HepG2 (cell line): Measurements from ENCODE around the gene CENPB. TPM values are rescaled to one million over a fixed set of nuclear protein-coding genes. Genes with fewer than 3 reads are reported as not detected.

ENCODE experiments used
- ARNT ChIP-seq: fragments of 450-650 bp; IDR thresholded peaks from 2 replicates; pipeline ENCODE4 v1.6.1; 2017
- CAMTA2 ChIP-seq: sonication (generic); formaldehyde crosslinking; IDR thresholded peaks from 2 replicates; pipeline ENCODE4 v1.4.0; 2020; ENCODE audit warnings: mild to moderate bottlenecking, missing genetic modification reagents, borderline replicate concordance
- KDM3A ChIP-seq: IDR thresholded peaks from 2 replicates; pipeline ENCODE4 v1.6.1; 2018; ENCODE audit warnings: low read depth, missing compliant biosample characterization
- KLF12 ChIP-seq: sonication (generic); formaldehyde crosslinking; IDR thresholded peaks from 2 replicates; pipeline ENCODE4 v1.4.0; 2020; ENCODE audit warnings: missing genetic modification reagents, borderline replicate concordance
- MED13 ChIP-seq: sonication (generic); formaldehyde crosslinking; IDR thresholded peaks from 2 replicates; pipeline ENCODE4 v1.5.0; 2020; ENCODE audit warnings: missing genetic modification reagents
- PPARG ChIP-seq: conservative IDR thresholded peaks from 2 replicates; pipeline ENCODE4 v1.6.1; 2016; ENCODE audit warnings: missing biosample characterization, missing genetic modification reagents
- REPIN1 ChIP-seq: sonication (generic); formaldehyde crosslinking; IDR thresholded peaks from 2 replicates; pipeline ENCODE4 v1.8.0; 2022; ENCODE audit warnings: missing genetic modification reagents, low read depth, mild to moderate bottlenecking, borderline replicate concordance
- SALL1 ChIP-seq: sonication (generic); formaldehyde crosslinking; IDR thresholded peaks from 2 replicates; pipeline ENCODE4 v1.8.0; 2022; ENCODE audit warnings: mild to moderate bottlenecking, missing genetic modification reagents
- SATB2 ChIP-seq: sonication (generic); formaldehyde crosslinking; IDR thresholded peaks from 2 replicates; pipeline ENCODE4 v1.5.0; 2020; ENCODE audit warnings: missing genetic modification reagents
- SNAI1 ChIP-seq: sonication (generic); formaldehyde crosslinking; IDR thresholded peaks from 2 replicates; pipeline ENCODE4 v1.5.0; 2020; ENCODE audit warnings: mild to moderate bottlenecking, missing genetic modification reagents, borderline replicate concordance
- ZFP82 ChIP-seq: sonication (generic); formaldehyde crosslinking; IDR thresholded peaks from 2 replicates; pipeline ENCODE4 v1.5.1; 2020; ENCODE audit warnings: mild to moderate bottlenecking, missing genetic modification reagents, borderline replicate concordance
- ZFYVE20 ChIP-seq: sonication (generic); formaldehyde crosslinking; IDR thresholded peaks from 2 replicates; pipeline ENCODE4 v1.8.0; 2023; ENCODE audit warnings: low read depth, mild to moderate bottlenecking, moderate library complexity, missing genetic modification reagents, borderline replicate concordance
- ZNF12 ChIP-seq: sonication (generic); formaldehyde crosslinking; IDR thresholded peaks from 2 replicates; pipeline ENCODE4 v1.5.0; 2020; ENCODE audit warnings: missing genetic modification reagents
- ZNF253 ChIP-seq: sonication (generic); formaldehyde crosslinking; IDR thresholded peaks from 2 replicates; pipeline ENCODE4 v1.8.0; 2022; ENCODE audit warnings: mild to moderate bottlenecking, missing genetic modification reagents, borderline replicate concordance
- ZNF296 ChIP-seq: sonication (generic); formaldehyde crosslinking; conservative IDR thresholded peaks from 2 replicates; pipeline ENCODE4 v1.5.0; 2020; ENCODE audit warnings: mild to moderate bottlenecking, missing genetic modification reagents
- ZNF567 ChIP-seq: sonication (generic); formaldehyde crosslinking; IDR thresholded peaks from 2 replicates; pipeline ENCODE4 v1.8.1; 2023; ENCODE audit warnings: mild to moderate bottlenecking, missing genetic modification reagents, borderline replicate concordance
- ZNF569 ChIP-seq: sonication (generic); formaldehyde crosslinking; IDR thresholded peaks from 2 replicates; pipeline ENCODE4 v1.5.0; 2020; ENCODE audit warnings: mild to moderate bottlenecking, missing genetic modification reagents, moderate library complexity, borderline replicate concordance
- ZNF788 ChIP-seq: sonication (generic); formaldehyde crosslinking; IDR thresholded peaks from 2 replicates; pipeline ENCODE4 v1.5.0; 2020; ENCODE audit warnings: mild to moderate bottlenecking, missing genetic modification reagents, borderline replicate concordance
- polyA plus RNA-seq, 8 experiments: library from polyadenylated mRNA; depleted of rRNA in 3 of 8; stranded (reverse) in 7 of 8; unstranded in 1 of 8; fragments of >200 nt; fragmentation: Illumina TruSeq in 4 of 8; extraction: Trizol in 4 of 8; gene quantifications; 2 replicates each; pipeline versions ENCODE4 v1.2.1 to v1.2.3, GENCODE V29; 2011 to 2016; ENCODE audit warnings: low read depth in 4 of 8, missing spikeins in 1 of 8, mixed read lengths in 1 of 8; ENCODE audit not compliant: insufficient read depth in 1 of 8
- total RNA-seq, 5 experiments: library from RNA; depleted of rRNA; stranded (reverse); fragments of >200 nt; fragmentation: Illumina TruSeq; extraction: Trizol; gene quantifications; 2 replicates each; pipeline ENCODE4 v1.2.3, GENCODE V29; 2016; ENCODE audit warnings: low read depth in 1 of 5
- TF ChIP-seq, protein P1 (sequence below): sonication (generic); formaldehyde crosslinking; IDR thresholded peaks from 2 replicates; pipeline ENCODE4 v1.9.0; 2021; ENCODE audit warnings: missing genetic modification reagents, mild to moderate bottlenecking, borderline replicate concordance
- TF ChIP-seq, protein P2 (sequence below): sonication (generic); formaldehyde crosslinking; IDR thresholded peaks from 2 replicates; pipeline ENCODE4 v1.5.0; 2020; ENCODE audit warnings: missing genetic modification reagents
- TF ChIP-seq, protein P3 (sequence below): IDR thresholded peaks from 2 replicates; pipeline ENCODE4 v1.6.1; 2016; ENCODE audit warnings: low read depth, borderline replicate concordance
- TF ChIP-seq, protein P4 (sequence below): sonication (generic); formaldehyde crosslinking; IDR thresholded peaks from 2 replicates; pipeline ENCODE4 v1.8.0; 2022; ENCODE audit warnings: mild to moderate bottlenecking, missing genetic modification reagents, borderline replicate concordance
- TF ChIP-seq, protein P5 (sequence below): IDR thresholded peaks from 2 replicates; pipeline ENCODE4 v1.6.1; 2018; ENCODE audit warnings: missing genetic modification reagents

Gene CENPB
- total and polyA plus RNA-seq, 2 of the 13 experiments (the other 11 are each of a cell fraction or from before 2014, with no cell fraction given) = 10.4 to 54.5 TPM

DNA sequence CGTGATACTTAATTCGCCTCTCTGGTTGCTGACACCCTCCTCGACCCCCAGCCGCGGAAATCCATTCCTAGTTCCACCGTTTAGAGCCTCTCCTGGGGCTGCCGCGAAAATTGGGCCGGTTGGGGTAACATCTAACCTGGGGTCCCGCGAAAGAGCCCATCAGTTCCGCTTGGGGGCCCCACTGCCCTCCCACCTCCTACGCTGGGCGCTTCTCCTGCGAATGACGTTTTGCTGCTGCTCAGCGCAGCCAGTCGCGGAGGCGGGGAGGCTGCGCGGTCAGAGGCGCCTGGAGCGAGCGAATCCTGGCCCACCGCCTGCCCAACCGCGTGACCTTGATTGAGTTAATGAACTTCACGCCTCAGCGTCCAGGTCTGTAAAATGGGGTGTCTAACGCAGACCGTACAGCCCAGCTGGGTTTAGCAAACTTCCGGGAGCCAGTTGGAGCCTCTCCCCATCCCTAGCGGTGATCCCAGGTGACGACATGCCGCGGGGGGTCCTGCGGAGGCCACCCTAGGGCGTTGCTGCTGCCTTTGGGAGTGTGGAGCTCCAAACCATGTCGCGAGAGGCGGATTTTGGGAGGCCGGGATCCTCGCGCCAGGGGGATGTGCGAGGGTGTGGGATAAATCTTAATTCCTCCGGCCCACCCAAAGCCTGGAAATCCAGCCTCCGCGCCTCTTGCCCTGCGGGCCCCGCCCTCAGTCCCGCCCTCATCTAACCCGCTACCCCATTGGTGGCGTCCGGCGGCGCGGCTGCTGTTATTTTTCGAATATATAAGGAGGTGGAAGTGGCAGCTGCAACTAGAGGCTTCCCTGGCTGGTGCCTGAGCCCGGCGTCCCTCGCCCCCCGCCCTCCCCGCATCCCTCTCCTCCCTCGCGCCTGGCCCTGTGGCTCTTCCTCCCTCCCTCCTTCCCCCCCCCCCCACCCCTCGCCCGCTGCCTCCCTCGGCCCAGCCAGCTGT lies 9.2 kb upstream of the CENPB start, which contains the start of gene CDC25B (continued):
- no peak for TF ChIP-seq ZNF296 (CRISPR knock-in tag)
- TF ChIP-seq ZNF569 = peak; percentile 33; the same call in 1 of the 2 replicates
- TF ChIP-seq SATB2 = no peak
- TF ChIP-seq, protein P1, sequence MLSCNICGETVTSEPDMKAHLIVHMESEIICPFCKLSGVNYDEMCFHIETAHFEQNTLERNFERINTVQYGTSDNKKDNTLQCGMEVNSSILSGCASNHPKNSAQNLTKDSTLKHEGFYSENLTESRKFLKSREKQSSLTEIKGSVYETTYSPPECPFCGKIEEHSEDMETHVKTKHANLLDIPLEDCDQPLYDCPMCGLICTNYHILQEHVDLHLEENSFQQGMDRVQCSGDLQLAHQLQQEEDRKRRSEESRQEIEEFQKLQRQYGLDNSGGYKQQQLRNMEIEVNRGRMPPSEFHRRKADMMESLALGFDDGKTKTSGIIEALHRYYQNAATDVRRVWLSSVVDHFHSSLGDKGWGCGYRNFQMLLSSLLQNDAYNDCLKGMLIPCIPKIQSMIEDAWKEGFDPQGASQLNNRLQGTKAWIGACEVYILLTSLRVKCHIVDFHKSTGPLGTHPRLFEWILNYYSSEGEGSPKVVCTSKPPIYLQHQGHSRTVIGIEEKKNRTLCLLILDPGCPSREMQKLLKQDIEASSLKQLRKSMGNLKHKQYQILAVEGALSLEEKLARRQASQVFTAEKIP (CRISPR knock-in tag) = no peak
- no peak; the same call in 1 of the 2 replicates for TF ChIP-seq ZNF567
- TF ChIP-seq ARNT = no peak
- no peak for TF ChIP-seq CAMTA2
- TF ChIP-seq ZNF253 (CRISPR knock-in tag) = no peak
- TF ChIP-seq SALL1 (CRISPR knock-in tag) = peak; percentile 71
- TF ChIP-seq MED13 (CRISPR knock-in tag) = peak; percentile 19; the same call in 1 of the 2 replicates
- TF ChIP-seq, protein P2, sequence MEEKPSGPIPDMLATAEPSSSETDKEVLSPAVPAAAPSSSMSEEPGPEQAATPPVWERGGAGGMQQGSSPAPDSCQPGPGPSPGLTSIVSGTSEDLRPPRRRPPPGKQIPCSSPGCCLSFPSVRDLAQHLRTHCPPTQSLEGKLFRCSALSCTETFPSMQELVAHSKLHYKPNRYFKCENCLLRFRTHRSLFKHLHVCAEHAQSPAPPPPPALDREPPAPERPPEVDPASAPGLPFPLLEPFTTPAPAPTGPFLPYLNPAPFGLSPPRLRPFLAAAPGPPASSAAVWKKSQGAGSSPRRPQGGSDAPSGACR (CRISPR knock-in tag) = peak; percentile 79; the same call in 1 of the 2 replicates
- TF ChIP-seq, protein P3, sequence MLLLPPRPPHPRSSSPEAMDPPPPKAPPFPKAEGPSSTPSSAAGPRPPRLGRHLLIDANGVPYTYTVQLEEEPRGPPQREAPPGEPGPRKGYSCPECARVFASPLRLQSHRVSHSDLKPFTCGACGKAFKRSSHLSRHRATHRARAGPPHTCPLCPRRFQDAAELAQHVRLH (CRISPR knock-in tag) = peak; percentile 72; the same call in 1 of the 2 replicates
- TF ChIP-seq, protein P4, sequence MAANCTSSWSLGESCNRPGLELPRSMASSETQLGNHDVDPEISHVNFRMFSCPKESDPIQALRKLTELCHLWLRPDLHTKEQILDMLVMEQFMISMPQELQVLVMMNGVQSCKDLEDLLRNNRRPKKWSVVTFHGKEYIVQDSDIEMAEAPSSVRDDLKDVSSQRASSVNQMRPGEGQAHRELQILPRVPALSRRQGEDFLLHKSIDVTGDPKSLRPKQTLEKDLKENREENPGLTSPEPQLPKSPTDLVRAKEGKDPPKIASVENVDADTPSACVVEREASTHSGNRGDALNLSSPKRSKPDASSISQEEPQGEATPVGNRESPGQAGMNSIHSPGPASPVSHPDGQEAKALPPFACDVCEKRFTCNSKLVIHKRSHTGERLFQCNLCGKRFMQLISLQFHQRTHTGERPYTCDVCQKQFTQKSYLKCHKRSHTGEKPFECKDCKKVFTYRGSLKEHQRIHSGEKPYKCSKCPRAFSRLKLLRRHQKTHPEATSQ (CRISPR knock-in tag) = peak; percentile 24; the same call in 1 of the 2 replicates
- TF ChIP-seq PPARG (CRISPR knock-in tag) = no peak
- TF ChIP-seq, protein P5, sequence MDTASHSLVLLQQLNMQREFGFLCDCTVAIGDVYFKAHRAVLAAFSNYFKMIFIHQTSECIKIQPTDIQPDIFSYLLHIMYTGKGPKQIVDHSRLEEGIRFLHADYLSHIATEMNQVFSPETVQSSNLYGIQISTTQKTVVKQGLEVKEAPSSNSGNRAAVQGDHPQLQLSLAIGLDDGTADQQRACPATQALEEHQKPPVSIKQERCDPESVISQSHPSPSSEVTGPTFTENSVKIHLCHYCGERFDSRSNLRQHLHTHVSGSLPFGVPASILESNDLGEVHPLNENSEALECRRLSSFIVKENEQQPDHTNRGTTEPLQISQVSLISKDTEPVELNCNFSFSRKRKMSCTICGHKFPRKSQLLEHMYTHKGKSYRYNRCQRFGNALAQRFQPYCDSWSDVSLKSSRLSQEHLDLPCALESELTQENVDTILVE (CRISPR knock-in tag) = no peak
- TF ChIP-seq SNAI1 (CRISPR knock-in tag) = no peak; the same call in 1 of the 2 replicates
- peak; percentile 57; the same call in 1 of the 2 replicates for TF ChIP-seq KLF12
- peak; percentile 12; the same call in 1 of the 2 replicates for TF ChIP-seq REPIN1 (CRISPR knock-in tag)
- TF ChIP-seq KDM3A = peak; percentile 57; the same call in 1 of the 2 replicates
- peak; percentile 33; the same call in 1 of the 2 replicates for TF ChIP-seq ZNF788 (CRISPR knock-in tag)
- TF ChIP-seq ZNF12 (CRISPR knock-in tag) = no peak
- no peak for TF ChIP-seq ZFYVE20 (CRISPR knock-in tag)
- TF ChIP-seq ZFP82 (CRISPR knock-in tag) = 0 out of 2 replicates have a peak, but pooled peaks have one; percentile 35
